CD4-positive, alpha-beta T cell treated with Interferon alpha-2 for 1 hour (primary cell): Measurements from ENCODE around the gene GPR25.
"Not testable (repeated sequence)": the region's sequence is repeated elsewhere in the genome, so short reads cannot be mapped to it uniquely, and the experiment has no call there.

Experiments
- DNase-seq, 2 donors: peaks; one replicate each; pipeline ENCODE4 v3.0.0-alpha.2; 2020 to 2022

GPR25 gene

DNA sequence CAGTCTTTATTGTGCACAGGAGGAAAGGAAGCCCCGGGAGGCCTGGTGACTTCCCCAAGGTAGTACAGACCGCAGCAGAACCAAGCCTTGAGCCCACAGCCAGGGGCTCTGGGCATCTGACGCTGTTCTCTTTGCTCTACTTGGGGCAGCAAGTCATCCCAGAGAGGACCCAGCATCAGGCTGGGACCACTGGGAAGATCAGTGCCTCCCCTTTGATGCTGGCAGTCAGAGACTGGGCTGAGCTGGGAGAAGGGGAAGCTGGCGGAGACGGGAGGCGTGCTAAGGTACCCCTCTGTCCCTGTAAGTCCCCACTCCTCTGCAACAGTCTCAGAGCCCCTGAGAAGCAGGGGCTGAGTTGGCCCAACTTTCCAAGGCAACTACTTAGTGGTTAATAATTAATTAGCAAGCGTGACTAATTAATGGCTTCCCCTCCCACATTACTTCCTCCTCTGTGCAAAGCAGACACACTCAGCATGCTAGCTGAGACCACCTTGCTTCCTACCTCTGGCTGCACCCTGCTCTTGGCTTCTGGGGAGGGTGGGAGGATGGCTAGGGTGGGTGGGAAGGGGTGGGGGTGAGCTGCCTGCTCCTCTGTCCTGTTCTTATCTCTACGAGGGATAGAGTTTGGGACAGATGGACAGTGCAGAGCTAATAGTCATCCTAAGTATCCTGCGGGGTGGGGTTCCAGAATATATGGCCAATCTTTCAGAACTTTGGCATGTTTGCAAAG lies 23.2 kb downstream of the GPR25 start:
- DNase-seq, result no peak

DNA sequence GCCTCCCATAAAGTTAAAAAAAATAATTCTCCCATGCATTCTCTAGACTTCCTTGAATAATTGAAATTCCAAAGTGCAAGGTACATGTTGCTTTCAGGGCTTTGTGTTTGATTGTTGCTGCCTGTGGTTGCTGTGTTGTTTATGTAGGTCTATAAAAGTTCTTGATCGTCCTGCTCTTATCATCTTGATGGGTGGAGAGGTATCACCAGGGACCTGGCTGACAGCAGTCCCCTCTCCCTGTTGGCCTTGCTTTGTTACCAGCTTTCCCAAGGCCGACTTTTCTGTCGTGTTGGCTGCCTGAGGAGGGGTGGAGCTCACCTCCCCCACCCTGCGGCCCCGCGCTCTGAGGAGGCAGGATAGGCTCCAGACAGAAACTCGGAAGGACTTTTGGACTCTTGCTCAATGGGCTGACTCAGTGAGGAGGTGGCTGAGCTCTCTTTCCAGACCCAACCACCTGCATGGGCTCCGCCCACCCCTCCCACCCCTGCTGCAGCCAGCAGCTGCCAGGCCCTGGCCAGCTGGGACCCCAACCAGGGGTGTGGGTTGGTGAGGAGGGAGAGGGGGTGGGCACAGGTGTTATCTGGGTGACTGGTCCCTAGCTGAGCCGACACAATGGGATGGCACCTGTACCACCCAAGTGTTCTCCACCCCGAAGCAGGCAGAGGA lies 23.9 kb downstream of the GPR25 start:
- no peak for DNase-seq

DNA sequence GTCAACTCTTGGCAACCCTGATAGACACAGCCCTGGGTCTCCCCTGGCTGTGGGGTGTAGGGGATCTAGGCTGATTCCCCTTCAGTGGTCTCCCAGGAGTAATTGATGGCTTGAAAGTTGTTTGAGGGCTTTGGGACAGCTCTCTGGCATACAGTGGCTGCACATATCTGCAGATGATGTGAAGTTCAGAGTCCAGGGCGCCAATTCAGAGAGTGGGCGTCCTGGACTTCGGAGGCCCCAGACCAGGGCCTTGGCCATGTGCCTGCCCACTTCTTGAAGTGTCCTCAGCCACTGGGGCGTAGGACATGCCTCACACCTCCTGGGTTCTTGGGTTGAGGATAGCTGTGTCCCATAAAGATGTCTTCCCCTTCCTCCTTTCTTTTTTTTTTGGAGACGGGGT lies 24.5 kb downstream of the GPR25 start:
- no peak for DNase-seq

DNA sequence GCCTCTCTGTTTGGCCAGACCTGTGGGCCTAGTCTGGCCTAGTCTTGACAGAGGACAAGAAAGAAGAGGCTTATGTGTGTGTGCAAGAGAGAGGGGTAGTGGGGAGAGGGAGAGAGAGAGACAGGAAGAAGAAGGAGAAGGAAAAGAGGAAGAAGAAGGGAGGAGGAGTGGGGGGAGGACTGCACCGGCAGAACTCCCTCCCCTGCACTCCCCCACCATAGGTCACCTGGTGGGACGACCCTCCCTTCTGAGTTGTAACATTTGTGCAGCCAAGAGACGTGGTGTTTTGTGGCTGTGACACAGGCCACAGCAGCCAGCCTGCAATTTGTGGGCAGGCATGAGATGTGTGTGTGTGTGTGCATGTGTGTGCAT lies 26.2 kb downstream of the GPR25 start:
- no peak for DNase-seq

DNA sequence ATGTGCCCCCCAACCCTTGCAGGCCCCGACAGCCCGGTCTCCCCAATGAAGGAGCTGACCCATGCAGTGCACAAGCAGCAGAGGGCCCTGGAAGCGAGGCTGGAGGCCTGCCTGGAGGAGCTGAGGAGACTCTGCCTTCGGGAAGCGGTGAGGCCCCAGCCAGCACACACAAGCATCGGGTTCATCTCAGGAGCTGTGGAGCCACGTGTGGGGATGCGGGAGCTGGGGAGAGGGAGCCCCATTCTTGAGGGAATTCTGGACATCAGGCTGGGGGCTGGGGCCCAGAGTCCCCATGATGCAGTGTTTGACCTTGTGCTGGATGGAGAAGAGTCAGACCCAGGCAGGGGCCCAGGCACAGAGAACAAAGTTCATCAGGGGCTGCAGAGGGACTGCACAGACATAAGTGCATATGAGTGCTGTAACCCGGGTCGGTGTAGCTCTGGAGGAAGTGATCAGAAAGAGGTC lies 26.7 kb downstream of the GPR25 start:
- no peak for DNase-seq

DNA sequence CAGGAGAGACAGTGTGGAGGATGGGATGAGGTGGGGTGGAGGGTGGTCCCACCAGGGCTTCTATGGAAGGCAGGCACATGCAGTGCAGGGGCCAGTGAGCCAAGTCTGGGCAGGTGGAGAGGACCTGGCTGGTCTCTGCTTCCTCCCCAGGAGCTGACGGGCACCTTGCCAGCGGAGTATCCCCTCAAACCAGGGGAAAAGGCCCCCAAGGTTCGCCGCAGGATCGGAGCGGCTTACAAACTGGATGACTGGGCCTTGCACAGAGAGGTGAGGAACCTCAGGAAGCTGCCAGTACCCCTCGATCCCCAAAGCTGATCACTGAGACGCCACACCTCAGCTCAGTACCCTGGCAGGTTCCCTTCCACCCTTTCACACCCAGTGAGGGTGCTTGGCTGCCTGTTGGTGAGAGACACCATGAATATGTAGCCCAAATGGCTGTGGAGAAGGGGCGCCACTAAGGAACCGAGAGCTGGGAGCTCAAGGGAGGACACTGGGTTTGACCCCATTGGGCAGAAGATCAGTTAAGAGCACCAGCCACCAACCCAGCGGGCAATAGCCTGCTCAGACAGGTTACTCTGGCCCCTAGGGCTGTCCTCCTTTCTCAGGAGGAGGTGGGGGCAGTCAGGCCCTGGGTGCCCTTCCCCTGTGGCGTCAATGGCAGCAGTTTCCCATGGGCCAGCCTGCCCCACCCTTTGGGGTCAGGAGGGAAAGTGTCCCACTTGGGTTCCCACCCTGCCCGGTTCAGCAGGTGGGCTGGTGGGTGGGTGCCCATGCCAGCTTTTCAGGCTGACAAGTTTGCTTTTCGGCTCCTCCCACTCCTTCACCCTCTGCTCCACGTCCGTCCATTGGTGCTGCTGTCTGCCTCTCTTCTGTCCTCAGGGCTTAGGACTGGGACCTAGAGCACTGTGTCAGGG lies 27.4 kb downstream of the GPR25 start:
- DNase-seq, result no peak

DNA sequence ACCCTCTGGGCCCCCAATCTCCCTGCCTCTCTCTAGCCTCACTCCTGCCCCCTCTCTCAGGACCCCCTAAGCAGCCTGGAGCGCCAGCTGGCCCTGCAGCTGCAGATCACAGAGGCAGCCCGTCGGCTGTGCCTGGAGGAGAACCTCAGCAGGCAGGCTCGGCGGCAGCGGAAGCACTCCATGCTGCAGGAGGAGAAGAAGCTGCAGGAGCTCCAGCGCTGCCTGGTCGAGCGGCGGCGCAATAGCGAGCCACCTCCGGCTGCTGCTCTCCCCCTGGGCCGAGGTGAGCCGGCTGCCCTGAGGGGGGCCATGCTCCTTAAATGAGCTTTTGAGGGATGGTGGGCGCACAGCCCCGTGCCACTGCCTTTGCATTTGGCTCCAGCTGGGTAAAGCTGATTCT lies 28.1 kb downstream of the GPR25 start:
- DNase-seq, result no peak

DNA sequence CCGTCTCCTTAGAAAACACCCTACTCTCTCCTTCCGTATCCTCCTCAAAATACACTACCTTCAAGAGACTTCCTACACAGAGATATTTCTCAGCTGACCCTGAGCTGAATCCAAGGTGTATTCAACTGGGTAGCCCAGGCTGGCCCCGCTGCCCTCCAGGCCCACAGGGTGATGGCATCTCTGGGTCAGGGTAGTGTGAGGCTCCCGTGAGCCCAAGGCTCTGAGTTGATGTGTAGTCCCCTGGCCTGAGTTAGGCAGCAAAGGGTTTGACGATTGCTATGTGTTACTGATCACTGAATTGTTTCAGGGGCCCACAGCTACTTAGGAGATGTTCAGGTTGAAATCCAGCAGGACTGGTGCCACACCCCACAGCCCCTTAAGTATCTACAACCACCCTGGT lies 28.6 kb downstream of the GPR25 start:
- DNase-seq, result no peak

DNA sequence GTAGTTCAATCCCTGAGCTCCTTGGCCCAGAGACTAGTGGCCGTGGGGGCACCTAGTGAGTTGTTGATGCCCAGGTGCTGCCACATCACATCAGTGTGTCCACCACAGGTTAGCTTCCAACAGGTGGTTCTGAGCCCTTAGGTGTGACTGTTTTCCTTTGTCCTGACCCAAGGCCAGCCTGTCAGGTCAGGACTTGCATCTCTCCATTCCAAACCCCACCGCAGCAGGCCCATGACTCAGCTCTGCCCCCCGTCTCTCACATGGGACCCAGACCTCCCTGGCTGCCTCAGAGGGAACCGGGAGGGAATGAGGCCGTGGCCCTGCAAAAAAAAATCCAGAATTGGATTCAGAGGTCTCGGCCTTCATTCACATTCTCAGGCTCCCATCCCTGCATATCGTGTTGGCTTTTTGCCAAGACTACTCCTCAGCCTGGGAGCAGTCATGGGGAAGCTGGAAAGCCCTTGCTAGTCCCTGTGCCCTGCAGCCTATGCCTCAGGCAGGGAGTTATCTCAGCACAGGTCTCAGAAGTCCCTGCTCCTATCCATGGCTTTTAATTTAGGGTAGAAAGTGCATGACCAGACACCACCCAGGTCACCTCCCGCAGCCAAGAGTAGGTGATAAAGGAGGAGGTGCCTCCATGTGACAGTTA lies 29.1 kb downstream of the GPR25 start:
- no peak for DNase-seq

DNA sequence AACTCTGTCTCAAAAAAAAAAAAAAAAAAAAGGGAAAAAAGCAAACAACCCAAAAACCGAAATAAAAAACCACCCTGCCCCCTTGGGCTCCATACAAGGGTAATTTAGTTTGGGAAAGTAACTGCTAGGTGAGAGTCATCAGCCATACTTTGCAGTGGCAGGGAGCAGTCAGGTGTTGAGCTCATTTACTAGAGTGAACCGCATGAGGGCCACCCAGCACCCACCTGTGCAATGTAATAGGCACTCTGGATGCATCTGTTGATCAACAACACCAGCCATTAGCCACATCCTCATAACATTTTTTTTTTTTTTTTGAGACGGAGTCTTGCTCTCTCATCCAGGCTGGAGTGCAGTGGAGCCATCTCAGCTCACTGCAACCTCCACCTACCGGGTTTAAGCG lies 31.0 kb downstream of the GPR25 start:
- no peak for DNase-seq

DNA sequence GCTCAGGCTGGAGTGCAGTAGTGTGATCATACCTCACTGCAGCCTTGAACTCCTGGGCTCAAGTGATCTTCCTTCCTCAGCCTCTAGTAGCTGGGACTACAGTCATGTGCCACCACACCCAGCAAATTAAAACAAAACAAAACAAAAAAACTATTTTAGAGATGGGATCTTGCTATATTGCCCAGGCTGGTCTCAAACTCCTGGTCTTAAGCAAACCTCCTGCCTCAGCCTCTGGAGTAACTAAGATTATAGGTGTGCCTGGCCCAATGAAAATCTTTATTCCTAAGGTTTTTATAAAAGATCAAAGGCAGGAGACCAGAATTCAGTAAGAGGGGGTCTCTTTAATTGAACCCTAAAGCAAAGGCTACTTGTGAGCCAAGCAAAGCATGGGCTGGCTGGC lies 32.0 kb downstream of the GPR25 start:
- DNase-seq, result no peak

DNA sequence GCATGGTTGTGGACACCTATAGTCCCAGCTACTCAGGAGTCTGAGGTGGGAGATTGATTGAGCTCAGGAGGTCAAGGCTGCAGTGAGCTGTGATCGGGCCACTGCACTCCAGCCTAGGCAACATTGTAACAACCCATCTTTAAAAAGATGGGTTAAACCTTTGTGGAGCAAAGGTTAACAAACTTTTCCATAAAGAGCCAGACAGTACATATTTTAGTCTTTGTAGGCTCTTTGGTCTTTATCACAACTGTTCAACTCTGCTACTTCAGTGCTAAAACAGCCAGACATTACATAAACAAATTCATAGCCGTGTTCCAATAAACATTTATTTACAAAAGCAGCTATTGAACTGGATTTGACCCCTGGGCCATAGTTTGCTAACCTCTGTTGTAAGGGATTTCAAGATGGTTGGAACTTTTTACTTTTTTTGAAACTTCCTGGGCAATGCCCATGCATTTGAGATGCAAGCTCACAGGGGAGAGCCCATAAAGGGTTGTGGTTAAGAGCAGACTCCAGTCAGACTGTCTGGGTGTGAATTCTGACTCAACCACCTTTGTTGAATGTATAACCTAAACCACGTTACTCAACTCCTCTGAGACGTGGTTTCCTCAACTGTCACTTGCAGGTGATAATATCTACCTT lies 32.8 kb downstream of the GPR25 start:
- peak; percentile 26 to 65 for DNase-seq

DNA sequence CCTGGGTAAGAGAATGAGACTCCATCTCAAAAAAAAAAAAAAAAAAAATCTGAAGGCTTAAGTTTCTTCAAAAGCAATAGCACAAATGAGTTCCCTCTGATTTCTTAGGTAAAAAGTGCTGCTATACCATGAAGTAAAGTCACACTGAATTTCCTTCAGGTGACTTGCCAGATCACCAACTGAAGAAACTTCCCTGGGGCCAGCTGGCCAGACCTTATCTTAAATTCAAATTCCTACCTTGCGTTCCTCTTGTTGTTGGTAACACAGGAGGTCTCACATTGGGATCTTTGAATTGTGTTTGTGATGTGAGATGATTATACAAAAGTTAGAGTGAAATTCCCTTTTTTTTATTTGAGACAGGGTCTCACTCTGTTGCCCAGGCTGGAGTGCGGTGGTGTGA lies 33.7 kb downstream of the GPR25 start:
- no peak for DNase-seq

DNA sequence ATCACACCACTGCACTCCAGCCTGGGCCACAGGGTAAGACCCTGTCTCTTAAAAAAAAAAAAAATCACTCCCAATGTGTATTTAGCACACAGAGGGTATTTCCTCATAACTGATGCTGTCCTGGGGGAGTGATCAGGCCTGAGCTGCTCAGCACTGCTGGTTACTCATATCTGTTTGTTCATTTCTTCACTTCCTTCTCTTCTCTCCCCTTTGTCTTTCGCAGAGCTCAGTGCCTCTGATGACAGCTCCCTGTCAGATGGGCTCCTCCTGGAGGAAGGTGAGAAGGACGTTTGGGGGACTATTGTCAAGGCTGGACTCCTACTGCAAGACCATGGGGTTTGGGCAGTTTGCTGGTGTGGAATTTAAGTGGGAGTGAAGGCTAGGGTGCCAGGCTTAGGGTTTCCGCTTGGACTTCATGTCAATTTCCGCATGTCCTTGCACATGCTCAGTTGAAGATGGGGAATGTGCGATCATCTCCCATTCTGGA lies 34.9 kb downstream of the GPR25 start:
- no peak for DNase-seq

DNA sequence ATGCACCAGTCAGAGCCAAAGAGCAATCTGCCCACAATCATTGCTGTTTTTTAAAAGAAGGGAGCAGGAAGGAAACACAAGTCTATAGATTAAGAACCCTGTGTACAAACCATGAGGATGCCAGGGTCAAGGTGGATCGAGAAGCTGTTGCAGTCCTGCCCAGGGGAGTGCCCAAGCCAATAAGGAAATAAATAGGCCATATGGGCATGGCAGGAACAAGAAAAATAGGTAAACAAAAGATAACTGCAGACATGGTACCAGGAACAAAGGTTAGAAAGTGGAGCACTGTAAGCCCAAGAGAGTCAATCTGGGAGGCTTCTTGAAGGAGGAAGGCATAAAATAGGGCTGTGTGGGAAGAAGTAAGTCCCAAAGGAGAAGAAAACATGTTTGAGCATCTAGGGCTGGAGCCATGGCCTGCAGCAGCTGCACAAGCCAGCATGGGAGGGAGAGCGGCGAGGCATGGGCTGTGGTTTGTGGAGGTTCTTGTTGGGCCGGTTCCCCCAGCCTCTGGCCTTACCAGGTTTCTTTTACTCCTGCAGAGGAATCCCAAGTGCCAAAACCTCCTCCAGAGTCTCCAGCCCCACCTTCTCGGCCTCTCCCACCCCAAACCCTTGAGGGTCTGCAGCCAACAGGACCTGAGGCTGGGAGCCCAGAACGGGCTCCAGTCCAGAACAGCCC lies 35.5 kb downstream of the GPR25 start:
- DNase-seq, result no peak

DNA sequence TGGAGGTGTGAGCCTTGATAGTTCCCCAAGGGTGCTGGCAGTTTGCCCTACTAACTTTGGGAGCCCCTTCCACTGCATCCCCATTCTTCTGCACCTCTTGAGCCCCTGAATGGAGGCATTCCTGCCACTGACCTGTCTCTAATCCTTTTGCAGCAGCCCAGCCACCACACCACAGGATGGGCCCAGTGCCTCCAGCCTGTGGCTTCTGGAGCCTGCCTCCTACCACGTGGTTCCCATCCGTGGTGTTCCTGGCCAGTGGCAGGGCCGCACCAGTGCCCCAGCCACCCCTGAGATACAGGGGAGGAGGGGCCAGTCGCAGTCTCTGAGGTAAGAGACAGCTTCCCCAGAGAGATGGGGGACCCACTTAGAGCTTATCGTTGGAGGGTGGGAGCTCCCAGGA lies 36.3 kb downstream of the GPR25 start:
- no peak for DNase-seq

DNA sequence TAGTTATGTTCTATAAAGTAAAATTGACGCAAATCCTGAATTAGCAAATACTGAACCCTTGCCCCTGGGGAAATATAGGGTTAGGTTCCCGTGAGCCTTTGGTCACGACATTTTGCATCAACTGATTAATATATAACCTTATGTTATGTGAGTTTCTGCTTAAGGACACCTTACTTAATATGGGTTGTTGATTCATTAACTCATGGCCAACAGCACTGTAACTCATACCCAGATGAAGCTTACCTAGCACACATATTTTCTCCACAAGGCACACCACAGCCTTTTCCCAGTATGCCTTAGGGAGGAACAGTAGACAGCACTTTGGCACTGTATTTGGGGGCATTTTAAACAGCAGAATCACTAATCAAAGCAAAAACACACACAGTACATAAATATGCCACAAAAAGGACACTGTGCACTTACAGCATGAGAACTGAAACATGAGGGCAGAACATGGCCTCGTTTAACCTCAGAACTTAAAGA lies 37.0 kb downstream of the GPR25 start:
- DNase-seq, result no peak

DNA sequence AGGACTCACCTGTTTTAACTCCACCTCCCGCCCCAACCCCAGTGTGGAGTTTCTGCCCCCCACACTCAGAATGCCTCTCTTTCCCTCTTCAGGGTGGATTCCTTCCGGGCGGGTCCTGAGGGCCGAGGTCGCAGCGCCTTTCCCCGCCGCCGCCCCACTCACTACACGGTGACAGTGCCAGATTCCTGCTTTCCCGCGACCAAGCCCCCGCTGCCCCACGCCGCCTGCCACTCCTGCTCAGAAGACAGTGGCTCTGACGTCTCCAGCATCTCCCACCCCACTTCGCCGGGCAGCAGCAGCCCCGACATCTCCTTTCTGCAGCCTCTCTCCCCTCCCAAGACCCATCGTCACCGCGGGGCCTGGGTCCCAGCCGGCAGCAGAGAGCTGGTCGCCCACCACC lies 38.6 kb downstream of the GPR25 start:
- no peak for DNase-seq

DNA sequence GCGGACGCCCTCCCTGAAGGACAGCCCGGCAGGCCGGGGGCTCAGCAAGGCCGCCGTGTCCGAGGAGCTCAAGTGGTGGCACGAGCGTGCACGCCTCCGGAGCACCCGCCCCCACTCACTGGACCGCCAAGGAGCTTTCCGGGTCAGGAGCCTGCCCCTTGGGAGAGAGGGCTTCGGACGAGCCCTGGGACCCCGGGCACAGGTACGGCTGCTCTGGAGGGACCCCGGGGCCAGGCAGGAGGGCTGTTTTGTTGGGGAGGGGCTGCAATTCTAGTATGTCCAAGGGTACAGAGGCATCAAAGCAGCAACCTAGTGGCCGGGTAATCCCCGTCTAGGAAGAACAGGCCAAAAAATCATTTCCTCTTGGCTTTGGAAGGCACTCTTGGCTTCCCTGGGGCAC lies 39.2 kb downstream of the GPR25 start:
- not testable (repeated sequence) for DNase-seq

DNA sequence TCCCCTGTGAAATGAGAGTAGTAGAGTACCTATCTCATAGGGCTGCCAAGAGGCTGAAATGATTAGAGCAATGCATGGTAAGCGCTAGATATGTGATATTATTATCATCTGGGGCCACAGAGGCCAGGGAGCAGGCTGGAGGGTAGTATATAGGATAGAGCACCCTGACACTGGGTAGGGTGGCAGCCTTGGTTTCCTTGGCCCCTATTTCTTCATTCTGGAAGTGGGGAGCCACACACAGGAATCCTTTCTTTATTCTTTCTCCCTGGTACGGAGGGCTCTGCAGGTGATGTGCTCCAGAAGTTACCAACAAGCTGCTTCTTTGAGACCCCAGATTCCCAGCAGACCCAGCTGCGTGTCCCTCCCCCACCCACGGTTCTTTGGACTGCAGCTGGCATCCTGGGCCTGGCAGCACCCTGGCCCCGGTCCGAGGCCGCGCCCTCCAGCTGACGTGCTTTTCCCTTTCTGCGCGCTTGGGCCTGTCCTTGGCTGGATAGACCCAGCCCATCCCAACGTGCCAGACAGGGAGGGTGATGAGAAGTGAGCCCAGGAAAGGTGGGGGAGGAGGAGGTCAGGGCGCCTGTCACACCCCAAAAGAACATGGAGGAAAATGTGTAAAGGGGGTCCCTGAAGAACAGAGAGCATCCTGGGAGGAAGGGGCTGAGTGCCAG lies 40.1 kb downstream of the GPR25 start:
- no peak for DNase-seq

DNA sequence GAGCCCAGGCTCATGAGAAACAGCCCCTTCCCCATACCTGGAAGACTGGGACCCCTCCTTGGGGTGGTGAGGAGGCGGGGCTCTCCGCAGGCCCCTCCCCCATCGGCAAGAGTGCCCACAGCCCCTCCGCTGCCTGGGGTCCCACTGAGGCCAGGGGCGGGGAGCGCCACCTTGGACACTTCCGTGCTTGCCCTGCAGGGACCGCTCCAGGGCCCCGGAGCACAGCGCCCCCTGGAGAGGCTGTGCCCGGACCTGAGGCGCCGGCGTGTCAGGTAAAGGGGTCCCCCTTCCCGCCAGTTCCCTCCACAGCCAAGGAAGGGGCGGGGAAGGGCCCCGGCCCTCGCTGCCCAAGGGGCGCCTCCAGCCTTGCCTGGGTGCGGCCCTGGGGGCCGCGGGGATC lies 43.4 kb downstream of the GPR25 start:
- DNase-seq, result no peak
